GM10266 (cell line): ENCODE data around the gene TMEM272.

Source experiments
- DNase-seq: peaks from one replicate; pipeline ENCODE4 v3.0.0; 2012; ENCODE audit errors: extremely low spot score
- TF ChIP-seq, protein P1 (sequence below): IDR thresholded peaks from 2 replicates; pipeline ENCODE4 v1.5.1; 2012; ENCODE audit warnings: mild to moderate bottlenecking, low read depth; ENCODE audit not compliant: control insufficient read depth, insufficient read depth; ENCODE audit errors: missing control alignments

Gene TMEM272

GRCh38 chr13:51832471-51833152 lies 12.4 kb downstream of the TMEM272 start:
- peak; percentile 47 for DNase-seq
- TF ChIP-seq, protein P1, sequence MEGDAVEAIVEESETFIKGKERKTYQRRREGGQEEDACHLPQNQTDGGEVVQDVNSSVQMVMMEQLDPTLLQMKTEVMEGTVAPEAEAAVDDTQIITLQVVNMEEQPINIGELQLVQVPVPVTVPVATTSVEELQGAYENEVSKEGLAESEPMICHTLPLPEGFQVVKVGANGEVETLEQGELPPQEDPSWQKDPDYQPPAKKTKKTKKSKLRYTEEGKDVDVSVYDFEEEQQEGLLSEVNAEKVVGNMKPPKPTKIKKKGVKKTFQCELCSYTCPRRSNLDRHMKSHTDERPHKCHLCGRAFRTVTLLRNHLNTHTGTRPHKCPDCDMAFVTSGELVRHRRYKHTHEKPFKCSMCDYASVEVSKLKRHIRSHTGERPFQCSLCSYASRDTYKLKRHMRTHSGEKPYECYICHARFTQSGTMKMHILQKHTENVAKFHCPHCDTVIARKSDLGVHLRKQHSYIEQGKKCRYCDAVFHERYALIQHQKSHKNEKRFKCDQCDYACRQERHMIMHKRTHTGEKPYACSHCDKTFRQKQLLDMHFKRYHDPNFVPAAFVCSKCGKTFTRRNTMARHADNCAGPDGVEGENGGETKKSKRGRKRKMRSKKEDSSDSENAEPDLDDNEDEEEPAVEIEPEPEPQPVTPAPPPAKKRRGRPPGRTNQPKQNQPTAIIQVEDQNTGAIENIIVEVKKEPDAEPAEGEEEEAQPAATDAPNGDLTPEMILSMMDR, result peak; percentile 54

GRCh38 chr13:51831519-51831918 lies 13.5 kb downstream of the TMEM272 start:
- DNase-seq, result no peak
- TF ChIP-seq, protein P1, result no peak

DNA sequence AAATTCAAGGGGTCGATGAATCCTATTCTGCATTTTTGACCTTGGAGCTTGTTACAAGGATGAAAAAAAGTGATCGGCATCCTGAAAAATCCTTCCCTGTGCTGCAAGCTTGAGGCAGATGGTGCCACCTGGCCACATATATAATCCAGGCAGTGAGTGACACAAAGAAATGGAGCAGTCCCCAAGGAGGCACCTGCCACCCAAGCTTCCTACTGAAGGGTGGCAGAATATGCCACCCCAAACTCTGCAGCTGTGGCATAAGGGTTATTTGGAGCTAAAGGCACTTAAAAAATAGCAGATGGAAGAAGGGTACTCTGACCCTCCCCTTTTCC lies 15.4 kb downstream of the TMEM272 start:
- no peak for DNase-seq
- TF ChIP-seq, protein P1, result no peak

DNA sequence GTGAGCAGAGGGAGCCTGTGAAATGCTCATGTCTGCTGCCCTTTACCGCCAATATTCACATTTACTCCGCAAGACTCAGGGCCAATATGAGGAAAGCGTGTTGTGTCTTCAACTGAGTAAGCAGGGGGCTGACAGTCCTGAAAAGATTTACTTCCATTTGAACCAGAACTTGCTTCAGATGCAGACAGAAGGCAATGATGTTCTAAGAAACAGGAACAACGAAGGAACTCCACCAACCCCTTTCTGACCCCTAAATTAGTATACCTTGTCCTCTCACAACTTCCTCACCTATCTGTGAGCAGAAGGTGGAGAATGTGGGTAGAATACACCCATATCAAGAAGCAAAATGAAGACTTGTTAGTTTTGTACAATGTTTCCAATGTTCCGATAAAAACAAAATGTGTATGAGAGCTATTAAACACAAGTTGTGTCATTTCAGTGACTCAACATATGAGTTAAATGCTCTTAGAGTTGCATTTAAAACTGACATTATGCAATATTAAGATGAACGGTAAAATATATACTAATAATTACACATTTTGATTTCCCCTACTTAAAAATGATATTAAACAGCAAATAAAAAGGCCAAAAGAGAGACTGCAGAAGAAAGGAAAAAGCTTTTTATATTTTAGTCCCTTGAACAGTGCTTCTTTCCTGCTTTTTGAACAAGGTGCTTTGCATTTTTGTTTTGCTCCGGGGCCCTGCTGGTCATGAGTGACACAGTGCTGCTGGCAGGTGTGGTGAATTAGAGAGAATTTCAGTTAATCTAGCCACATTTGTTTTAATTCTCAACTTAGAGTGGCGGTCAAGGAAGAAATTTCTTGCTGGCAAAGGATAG lies 16.0 kb downstream of the TMEM272 start:
- no peak for DNase-seq
- TF ChIP-seq, protein P1, result no peak

GRCh38 chr13:51827254-51827653 lies 17.7 kb downstream of the TMEM272 start:
- no peak for DNase-seq

GRCh38 chr13:51826606-51827005 lies 18.4 kb downstream of the TMEM272 start:
- no peak for DNase-seq
- TF ChIP-seq, protein P1, result no peak

More at GRCh38 chr13:51827254-51827653, 17.7 kb downstream of the TMEM272 start:
- TF ChIP-seq, protein P1, result no peak

GRCh38 chr13:51825681-51826254 lies 19.2 kb downstream of the TMEM272 start:
- TF ChIP-seq, protein P1, result no peak
- no peak for DNase-seq
